ENCODE data around the gene MYL7.

MYL7 gene

GRCh38 chr7:44110719-44111635, 30.2 kb downstream of the MYL7 start:
- DNase-seq = peak in 1 of 2 experiments; percentile 16

DNA sequence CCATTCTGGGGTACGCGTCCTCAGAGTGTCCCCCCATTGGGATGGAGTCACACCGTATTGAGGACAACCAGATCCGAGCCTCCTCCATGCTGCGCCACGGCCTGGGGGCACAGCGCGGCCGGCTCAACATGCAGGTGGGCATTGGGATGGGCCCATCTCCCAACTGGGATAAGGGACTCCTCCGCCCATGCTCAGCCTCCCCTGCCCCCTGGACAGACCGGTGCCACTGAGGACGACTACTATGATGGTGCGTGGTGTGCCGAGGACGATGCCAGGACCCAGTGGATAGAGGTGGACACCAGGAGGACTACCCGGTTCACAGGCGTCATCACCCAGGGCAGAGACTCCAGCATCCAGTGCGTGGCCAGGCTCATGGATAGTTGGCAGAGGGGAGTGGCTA, 31.1 kb downstream of the MYL7 start:
- DNase-seq = no peak

- no peak for DNase-seq
Measured at GRCh38 chr7:44108768-44109750, 32.1 kb downstream of the MYL7 start.

- DNase-seq = no peak
Measured at GRCh38 chr7:44107961-44108767, 33.0 kb downstream of the MYL7 start.

- no peak for DNase-seq
Measured at GRCh38 chr7:44107116-44107960, 33.8 kb downstream of the MYL7 start.

DNA sequence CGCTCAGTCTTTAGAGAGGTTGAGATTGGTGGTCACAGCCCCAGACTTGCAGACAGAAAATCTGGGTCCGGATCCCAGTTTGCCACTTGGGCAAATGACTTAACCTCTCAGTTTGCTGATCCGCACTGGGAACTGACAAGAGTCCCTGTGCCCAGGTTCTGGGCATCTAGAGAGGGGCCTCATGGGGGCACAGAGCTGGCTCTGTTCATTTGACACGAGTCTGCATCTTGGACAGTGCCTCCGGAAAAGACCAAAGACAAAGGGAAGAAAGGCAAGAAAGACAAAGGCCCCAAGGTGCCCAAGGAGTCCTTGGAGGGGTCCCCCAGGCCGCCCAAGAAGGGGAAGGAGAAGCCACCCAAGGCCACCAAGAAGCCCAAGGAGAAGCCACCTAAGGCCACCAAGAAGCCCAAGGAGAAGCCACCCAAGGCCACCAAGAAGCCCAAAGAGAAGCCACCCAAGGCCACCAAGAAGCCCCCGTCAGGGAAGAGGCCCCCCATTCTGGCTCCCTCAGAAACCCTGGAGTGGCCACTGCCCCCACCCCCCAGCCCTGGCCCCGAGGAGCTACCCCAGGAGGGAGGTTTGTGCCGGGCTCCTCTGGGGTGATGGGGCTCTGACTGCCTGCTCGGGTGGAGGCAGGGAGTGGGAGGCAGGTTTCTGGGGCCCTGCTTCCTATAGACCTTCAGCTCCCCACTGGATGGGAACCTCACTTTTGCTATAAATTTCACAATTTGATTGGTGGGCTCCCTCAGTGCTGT, 34.6 kb downstream of the MYL7 start:
- no peak for DNase-seq

- DNase-seq = no peak
Measured at GRCh38 chr7:44105832-44106231, 35.3 kb downstream of the MYL7 start.

DNA sequence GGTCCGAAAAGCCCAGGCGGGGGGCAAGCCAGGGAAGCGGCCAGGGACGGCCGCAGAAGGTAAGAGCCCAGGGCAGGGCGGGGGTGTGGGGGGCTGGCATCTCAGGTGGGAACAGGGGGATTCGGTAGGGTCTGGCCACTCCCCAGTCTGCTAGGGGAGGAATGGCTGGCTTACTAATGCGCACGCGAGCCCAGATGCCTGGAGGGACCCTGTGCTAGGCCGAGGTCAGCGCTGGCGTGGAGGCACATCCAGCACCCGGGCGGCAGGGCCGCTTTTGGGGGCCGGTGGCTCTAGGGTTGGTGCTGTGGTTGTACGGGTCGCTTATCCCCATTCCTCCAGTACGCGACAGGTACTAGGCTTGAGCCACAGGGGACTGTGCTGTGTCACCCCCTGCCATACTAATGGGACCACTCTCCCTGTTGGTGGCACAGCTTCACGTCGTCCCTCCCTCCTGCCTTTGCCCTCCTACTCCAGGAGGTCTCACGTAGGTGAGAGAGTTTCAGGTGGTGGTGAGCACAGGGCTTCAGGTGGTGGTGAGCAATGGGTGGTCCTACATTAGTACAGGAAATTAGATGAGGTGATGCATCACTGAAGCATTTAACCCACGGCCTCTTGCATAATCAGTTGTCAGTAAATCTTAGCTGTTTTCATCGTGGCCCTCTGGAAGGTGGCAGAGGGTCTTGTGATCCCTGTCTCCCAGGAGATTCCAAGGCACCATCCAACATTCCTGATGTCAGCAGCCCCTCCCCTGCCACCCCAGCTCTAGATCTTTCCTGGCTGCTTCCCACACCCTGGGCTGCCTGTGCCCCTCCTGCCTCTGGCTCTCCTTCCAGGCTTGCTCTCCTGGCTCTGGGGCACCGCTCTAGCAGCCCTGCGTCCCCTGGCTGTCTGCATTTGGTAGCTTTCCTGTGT, 36.0 kb downstream of the MYL7 start:
- no peak for DNase-seq

DNA sequence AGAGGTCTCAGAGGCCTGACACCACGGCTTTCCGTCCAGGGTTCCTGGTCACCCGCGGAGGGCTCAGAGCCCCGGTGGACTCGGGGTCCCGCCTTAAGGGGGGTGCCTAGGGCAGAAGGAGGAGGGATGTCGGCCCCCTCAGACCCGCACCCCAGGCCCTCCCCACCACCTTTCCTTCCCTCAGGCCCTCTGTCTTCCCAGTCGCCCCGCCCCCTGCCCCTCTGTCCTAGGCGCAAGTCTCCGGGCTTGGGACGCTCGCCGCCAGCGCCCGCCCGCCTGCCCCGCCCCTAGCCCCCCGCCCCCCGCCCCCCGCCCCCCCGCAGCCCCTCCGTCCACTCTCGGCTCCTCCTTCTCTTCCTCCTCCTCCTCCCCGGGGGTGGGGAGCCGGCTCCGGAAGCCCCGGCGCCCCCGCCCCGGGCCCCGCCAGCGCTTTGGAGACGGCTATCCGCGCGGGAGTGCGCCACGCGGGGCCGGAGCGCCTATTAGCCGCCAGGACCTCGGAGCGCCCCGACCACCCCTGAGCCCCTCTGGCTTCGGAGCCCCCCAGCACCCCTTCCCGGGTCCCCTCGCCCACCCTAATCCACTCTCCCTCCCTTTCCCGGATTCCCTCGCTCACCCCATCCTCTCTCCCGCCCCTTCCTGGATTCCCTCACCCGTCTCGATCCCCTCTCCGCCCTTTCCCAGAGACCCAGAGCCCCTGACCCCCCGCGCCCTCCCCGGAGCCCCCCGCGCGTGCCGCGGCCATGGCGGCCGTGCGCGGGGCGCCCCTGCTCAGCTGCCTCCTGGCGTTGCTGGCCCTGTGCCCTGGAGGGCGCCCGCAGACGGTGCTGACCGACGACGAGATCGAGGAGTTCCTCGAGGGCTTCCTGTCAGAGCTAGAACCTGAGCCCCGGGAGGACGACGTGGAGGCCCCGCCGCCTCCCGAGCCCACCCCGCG, 36.9 kb downstream of the MYL7 start, which contains the start of gene AEBP1:
Gene AEBP1 (plus strand): TSS at position 423 of the 937 bp plus-strand sequence. CDS start 321 bp downstream, at position 744.
- peak in 1 of 2 experiments; percentile 27 for DNase-seq

GRCh38 chr7:44103566-44103922, 37.6 kb downstream of the MYL7 start:
- DNase-seq = no peak

GRCh38 chr7:44102846-44103565, 38.1 kb downstream of the MYL7 start:
- no peak for DNase-seq

- no peak for DNase-seq
Measured at GRCh38 chr7:44101966-44102845, 38.9 kb downstream of the MYL7 start.

DNA sequence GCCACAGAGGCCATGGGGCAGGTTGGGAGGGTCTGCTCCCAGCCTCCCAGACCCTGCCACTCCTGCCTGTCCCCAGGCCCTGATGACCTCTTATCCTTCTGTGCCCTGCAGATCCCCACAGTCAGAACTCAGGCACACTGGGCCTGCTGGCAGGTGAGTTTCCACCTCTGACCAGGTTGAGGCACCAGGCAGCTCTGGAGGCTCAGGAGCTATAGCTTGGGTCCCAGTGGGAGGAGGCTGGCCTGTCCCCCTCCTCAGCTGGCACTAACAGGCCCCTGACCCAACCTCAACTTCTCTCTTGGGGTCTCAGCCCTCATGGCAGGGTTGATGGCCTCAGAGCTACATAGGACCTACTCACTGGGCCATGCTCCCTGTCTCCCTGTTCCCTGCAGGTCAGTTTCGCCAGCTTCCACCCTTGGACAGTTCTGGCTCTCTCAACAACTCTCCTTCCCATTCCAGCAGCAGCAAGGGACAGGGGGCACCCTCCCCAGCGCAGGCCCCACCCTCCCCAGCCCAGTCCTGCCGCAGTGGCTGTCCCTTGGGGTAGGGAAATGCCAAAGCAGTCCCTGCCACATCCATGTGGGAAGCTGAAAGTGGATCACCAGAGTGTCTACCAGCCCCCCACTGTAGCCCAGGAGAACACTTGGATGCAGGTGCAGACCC, 39.7 kb downstream of the MYL7 start:
- DNase-seq = no peak

- no peak for DNase-seq
Measured at GRCh38 chr7:44100458-44101302, 40.5 kb downstream of the MYL7 start.

DNA sequence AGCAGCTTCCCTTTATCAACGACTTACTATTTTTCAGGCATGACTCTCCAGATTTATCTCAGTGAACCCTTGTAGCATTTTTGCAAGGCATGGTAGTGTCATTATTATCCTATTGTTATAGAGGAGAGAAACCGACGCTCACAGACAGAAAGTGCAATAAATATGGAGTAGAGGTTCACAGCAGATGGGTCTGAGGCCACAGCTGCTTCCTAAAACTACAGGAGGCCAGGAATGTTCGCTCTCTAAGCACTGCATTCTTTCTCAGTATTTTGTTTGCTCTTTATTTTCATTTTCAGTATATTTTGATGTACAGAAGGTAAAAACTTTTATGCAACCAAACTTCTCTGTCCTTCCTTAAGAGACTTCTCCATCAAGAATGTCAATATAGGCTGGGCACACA, 41.5 kb downstream of the MYL7 start:
- no peak for DNase-seq
